ENCODE results near the gene PEDS1.
"Not testable (repeated sequence)": the region's sequence is repeated elsewhere in the genome, so short reads cannot be mapped to it uniquely, and the experiment has no call there.

Gene PEDS1

DNA sequence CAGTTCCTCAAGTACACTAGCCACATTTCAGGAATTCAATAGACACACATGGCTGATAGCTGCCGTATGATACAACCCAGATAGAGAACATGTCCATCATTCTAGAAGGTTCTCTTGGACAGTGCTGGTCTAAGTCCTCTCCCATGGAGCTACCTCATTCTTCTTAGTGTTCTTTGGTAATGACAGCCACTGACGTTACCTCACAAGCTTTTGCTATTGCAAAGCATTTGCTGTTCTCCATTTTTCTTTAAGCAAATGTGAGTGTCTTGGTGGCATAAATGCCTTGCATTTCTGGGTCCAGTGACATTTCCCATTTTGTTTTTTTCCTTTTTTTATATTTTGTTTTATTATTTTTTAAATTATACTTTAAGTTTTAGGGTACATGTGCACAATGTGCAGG is 28.8 kb upstream of the PEDS1 start:
- Histone ChIP-seq H3K36me3 (no peaks in the 10 kb centered on the region), H3K4me3 (ENCODE audit: low read depth, low read length) (no peak overlapping the region), H3K27me3 (ENCODE audit: insufficient read depth, low read depth, severe bottlenecking) (no peaks in the 10 kb centered on the region), H3K27ac (no peak overlapping the region), H3K9me3 (ENCODE audit: severe bottlenecking) (no peaks in the 10 kb centered on the region)
- DNase-seq = no peak
- TF ChIP-seq, protein P1, sequence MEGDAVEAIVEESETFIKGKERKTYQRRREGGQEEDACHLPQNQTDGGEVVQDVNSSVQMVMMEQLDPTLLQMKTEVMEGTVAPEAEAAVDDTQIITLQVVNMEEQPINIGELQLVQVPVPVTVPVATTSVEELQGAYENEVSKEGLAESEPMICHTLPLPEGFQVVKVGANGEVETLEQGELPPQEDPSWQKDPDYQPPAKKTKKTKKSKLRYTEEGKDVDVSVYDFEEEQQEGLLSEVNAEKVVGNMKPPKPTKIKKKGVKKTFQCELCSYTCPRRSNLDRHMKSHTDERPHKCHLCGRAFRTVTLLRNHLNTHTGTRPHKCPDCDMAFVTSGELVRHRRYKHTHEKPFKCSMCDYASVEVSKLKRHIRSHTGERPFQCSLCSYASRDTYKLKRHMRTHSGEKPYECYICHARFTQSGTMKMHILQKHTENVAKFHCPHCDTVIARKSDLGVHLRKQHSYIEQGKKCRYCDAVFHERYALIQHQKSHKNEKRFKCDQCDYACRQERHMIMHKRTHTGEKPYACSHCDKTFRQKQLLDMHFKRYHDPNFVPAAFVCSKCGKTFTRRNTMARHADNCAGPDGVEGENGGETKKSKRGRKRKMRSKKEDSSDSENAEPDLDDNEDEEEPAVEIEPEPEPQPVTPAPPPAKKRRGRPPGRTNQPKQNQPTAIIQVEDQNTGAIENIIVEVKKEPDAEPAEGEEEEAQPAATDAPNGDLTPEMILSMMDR (IDR thresholded peaks at IDR 0.05; ENCODE audit: low read depth, low read length) = no peak

DNA sequence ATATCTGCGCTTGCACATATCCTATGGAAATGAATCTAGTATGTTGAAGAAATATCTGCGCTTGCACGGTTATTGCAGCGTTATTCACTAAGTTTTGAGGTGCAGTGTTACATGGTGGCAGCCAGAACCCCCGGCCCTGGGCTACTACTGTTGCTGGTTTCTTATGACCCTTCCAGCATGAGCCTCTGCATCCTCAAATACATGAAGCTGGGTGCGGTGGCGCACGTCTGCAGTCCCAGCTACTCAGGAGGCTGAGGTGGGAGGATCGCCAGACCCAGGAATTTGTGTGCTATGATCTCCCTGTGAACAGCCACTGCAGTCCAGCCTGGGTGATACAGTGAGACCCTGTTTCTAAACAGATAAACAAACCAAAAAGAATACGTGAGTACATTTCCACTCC is 27.8 kb upstream of the PEDS1 start:
- no peaks in the 10 kb centered on the region for H3K36me3 ChIP-seq
- H3K9me3 ChIP-seq (ENCODE audit: severe bottlenecking) = no peaks in the 10 kb centered on the region
- DNase-seq = no peak
- H3K27ac ChIP-seq = no peak overlapping the region
- TF ChIP-seq, protein P1 (IDR thresholded peaks at IDR 0.05; ENCODE audit: low read depth, low read length) = no peak
- H3K27me3 ChIP-seq (ENCODE audit: insufficient read depth, low read depth, severe bottlenecking) = no peaks in the 10 kb centered on the region
- H3K4me3 ChIP-seq (ENCODE audit: low read depth, low read length) = no peak overlapping the region

DNA sequence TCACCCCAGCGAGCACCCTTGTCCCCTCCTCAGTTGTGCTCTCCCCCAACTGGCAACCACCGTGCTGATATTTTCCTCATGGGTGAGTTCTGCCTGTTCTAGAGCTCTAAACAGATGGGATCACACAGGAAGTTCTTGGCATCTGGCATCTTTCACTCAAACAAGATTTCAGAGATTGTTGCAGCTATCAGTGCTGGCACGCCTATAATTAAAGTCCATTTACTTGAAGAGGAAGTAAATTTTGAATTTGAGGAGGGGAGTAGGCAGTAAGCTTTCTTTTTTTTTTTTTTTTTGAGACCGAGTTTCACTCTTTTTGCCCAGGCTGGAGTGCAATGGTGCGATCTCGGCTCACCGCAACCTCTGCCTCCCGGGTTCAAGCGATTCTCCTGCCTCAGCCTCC is 25.1 kb upstream of the PEDS1 start:
- H3K4me3 ChIP-seq (ENCODE audit: low read depth, low read length); DNase-seq; H3K36me3 ChIP-seq; H3K27ac ChIP-seq; H3K9me3 ChIP-seq (ENCODE audit: severe bottlenecking); H3K27me3 ChIP-seq (ENCODE audit: insufficient read depth, low read depth, severe bottlenecking): not testable (repeated sequence)

DNA sequence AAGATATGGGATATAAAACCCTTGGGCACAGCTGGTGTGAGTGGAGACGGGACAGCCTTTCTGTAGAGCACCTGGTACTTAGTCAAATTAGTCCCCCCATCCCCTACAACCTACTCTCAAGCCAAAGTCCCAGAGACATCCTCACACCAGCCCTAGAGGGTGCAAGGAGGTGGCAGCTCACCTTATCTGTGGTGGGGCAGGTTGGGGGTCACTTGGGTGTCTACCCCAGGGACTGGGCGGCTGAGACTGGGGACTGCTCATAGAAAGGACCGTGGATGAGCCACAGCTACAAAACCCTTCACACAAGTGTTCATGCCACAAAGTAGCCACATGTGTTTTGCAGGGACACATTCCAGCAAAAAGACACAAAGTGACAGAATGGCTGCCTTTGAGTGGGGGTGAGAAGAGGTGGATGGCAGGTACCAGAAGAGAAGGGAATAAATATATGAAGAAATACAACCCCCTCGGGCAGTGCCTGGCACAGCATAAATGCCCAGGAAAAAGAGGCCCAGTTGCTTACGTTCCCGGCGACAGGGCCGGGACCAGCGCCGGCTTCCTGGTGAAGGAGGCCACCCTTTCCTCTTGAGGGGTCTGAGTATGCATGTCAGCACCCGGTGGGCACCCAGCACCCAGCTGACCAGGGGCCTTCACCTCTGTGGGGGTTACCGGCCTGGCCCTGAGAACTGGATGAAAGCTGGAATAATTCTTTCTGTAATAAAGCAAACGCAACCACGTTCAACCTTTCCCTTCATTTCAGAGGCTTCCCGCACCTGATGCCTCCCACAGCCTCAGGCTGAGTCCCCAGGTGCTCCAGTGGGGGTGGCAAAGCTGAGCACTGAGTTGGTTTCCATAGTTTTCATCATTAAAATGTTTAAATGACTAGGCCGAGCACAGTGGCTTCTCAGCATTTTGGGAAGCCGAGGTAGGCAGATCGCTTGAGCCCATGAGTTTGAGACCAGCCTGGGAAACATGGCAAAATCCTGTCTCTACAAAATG is 22.7 kb upstream of the PEDS1 start:
- no peak for DNase-seq
- no peak overlapping the region for H3K4me3 ChIP-seq (ENCODE audit: low read depth, low read length)
- H3K27ac ChIP-seq = no peak overlapping the region
- no peaks in the 10 kb centered on the region for H3K36me3 ChIP-seq
- no peaks in the 10 kb centered on the region for H3K9me3 ChIP-seq (ENCODE audit: severe bottlenecking)
- TF ChIP-seq, protein P1 (IDR thresholded peaks at IDR 0.05; ENCODE audit: low read depth, low read length) = no peak
- no peaks in the 10 kb centered on the region for H3K27me3 ChIP-seq (ENCODE audit: insufficient read depth, low read depth, severe bottlenecking)

DNA sequence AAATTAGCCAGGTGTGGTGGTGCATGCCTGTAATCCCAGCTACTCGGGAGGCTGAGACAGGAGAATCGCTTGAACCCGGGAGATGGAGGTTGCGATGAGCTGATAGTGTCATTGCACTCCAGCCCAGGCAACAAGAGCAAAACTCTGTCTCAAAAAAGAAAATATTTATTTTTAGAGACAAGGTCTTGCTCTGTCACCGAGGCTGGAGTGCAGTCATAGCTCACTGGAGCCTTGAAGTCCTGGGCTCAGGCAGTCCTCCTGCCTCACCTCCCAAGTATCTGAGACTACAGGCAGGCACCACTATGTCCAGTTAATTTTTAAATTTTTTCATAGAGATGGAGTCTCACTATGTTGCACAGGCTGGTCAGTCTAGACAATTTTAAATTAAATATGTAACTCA is 20.9 kb upstream of the PEDS1 start:
- Histone ChIP-seq H3K27ac (no peak overlapping the region), H3K27me3 (ENCODE audit: insufficient read depth, low read depth, severe bottlenecking) (no peaks in the 10 kb centered on the region), H3K4me3 (ENCODE audit: low read depth, low read length) (no peak overlapping the region), H3K9me3 (ENCODE audit: severe bottlenecking) (peaks cover 4% of the 10 kb centered on the region), H3K36me3 (no peaks in the 10 kb centered on the region)
- DNase-seq = no peak
- TF ChIP-seq, protein P1 (IDR thresholded peaks at IDR 0.05; ENCODE audit: low read depth, low read length) = no peak

DNA sequence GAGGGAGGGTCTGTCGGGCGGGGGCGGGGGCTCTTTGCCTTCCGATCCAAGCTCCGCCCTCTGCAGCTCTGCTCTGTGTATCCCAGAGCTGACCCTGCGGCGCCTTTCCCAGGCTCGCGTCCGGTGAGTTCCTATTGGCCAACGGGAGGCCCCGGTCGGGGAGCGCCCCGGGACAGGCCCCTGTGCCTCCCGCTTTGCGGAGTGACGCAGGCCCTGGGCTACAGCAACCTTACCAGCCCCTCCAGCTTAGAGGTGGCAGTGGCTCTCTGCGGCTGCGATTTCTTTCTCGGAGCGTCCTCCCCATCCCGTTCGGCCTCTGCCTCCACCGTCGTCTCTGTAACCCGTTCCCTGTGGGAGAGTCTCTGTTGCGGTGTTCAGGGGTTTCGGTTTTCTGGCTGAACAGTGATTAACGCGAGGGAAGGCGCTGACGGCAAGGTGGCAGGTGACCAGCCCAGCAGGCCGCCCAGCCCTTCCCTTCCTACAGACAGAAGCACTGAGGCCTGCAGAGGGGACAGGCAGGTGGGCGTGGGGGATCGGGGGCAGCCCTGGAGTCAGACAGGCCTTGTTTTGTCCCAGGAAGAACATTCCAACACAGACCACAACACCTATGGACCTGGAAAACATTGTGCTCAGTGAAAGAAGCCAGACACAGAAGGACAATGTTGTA is 19.0 kb upstream of the PEDS1 start:
- H3K27ac ChIP-seq = peak overlapping the region; percentile 25
- H3K36me3 ChIP-seq = no peaks in the 10 kb centered on the region
- peak overlapping the region; percentile 53 for H3K4me3 ChIP-seq (ENCODE audit: low read depth, low read length)
- peak; percentile 82 for DNase-seq
- TF ChIP-seq, protein P1 (IDR thresholded peaks at IDR 0.05; ENCODE audit: low read depth, low read length) = no peak
- H3K27me3 ChIP-seq (ENCODE audit: insufficient read depth, low read depth, severe bottlenecking) = no peaks in the 10 kb centered on the region
- peaks cover 4% of the 10 kb centered on the region for H3K9me3 ChIP-seq (ENCODE audit: severe bottlenecking)
